Dendritic cell treated with granulocyte-macrophage colony-stimulating factor and Interleukin-4, amounts not matched to agents 40 ng/mL and 50 ng/mL, for 4 days (primary cell): ENCODE results near the gene MPV17L2.

Source experiments
- H3K27ac Mint-ChIP-seq: one replicate; pipeline ENCODE4 v1.8.0; 2022; ENCODE audit warnings: mild to moderate bottlenecking, mixed read lengths
- H3K27me3 Mint-ChIP-seq: one replicate; pipeline ENCODE4 v1.8.0; 2022; ENCODE audit warnings: mild to moderate bottlenecking, mixed read lengths
- H3K36me3 Mint-ChIP-seq: one replicate; pipeline ENCODE4 v1.8.0; 2022; ENCODE audit warnings: low read depth, mixed read lengths
- H3K4me1 Mint-ChIP-seq: one replicate; pipeline ENCODE4 v1.8.0; 2022; ENCODE audit warnings: low read depth, mixed read lengths
- H3K4me3 Mint-ChIP-seq: one replicate; pipeline ENCODE4 v1.8.0; 2022; ENCODE audit warnings: mild to moderate bottlenecking, moderate library complexity, mixed read lengths
- H3K9me3 Mint-ChIP-seq: one replicate; pipeline ENCODE4 v1.8.0; 2022; ENCODE audit warnings: mixed read lengths
- intact Hi-C: fragments of 100-400 bp; cut with micrococcal nuclease; formaldehyde crosslinking; loops from one replicate; pipeline ENCODE4 v1.15.0; 2022

The MPV17L2 gene

GRCh38 chr19:18192673-18193387, at the start of gene MPV17L2:
Gene MPV17L2 (plus strand): TSS chr19:18193218. CDS start chr19:18193282, 64 bp downstream.
- intact Hi-C loops, result loop anchor here (1.0 to 2.0 kb wide), 2 partner anchors 11 to 20 kb away; partner anchors contain the start of genes IFI30 and RAB3A
- H3K36me3 Mint-ChIP-seq, result peaks cover 41% of the 10 kb centered on the region
- H3K27me3 Mint-ChIP-seq, result no peaks in the 10 kb centered on the region
- H3K4me3 Mint-ChIP-seq, result peak within 1 kb of the TSS; percentile 86
- H3K9me3 Mint-ChIP-seq, result no peaks in the 10 kb centered on the region
- H3K4me1 Mint-ChIP-seq, result peaks cover 17% of the 10 kb centered on the region
- H3K27ac Mint-ChIP-seq, result peak within 1 kb of the TSS; percentile 92

GRCh38 chr19:18143902-18144301, 49.1 kb upstream of the MPV17L2 start:
- Mint-ChIP-seq H3K4me1 (peaks cover 7% of the 10 kb centered on the region), H3K36me3 (peaks cover 100% of the 10 kb centered on the region), H3K9me3 (no peaks in the 10 kb centered on the region), H3K27ac (no peak overlapping the region), H3K27me3 (no peaks in the 10 kb centered on the region), H3K4me3 (no peak overlapping the region)
- intact Hi-C loops, result no loop called here

- Mint-ChIP-seq H3K4me1 (peaks cover 7% of the 10 kb centered on the region), H3K27ac (no peak overlapping the region), H3K27me3 (no peaks in the 10 kb centered on the region), H3K9me3 (no peaks in the 10 kb centered on the region), H3K36me3 (peaks cover 100% of the 10 kb centered on the region), H3K4me3 (no peak overlapping the region)
- intact Hi-C loops, result no loop called here
Measured at GRCh38 chr19:18144361-18144760, 48.7 kb upstream of the MPV17L2 start.

DNA sequence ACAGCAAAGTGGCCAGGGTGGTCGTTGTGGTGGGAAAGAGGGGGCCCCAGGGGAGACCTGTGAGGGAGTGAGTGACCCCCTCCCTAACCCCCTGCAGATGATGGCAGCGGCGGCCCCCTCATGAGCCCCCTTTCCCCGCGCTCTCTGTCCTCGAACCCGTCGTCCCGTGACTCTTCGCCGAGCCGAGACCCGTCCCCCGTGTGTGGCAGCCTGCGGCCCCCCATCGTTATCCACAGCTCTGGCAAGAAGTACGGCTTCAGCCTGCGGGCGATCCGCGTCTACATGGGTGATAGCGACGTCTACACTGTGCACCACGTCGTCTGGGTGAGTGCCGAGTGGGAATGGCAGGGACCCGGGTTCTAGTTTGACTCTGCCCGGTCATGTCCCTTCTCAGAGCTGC, 48.1 kb upstream of the MPV17L2 start:
- Mint-ChIP-seq H3K27ac (no peak overlapping the region), H3K36me3 (peaks cover 100% of the 10 kb centered on the region), H3K27me3 (no peaks in the 10 kb centered on the region), H3K4me3 (no peak overlapping the region), H3K4me1 (peaks cover 7% of the 10 kb centered on the region), H3K9me3 (no peaks in the 10 kb centered on the region)
- intact Hi-C loops, result no loop called here

DNA sequence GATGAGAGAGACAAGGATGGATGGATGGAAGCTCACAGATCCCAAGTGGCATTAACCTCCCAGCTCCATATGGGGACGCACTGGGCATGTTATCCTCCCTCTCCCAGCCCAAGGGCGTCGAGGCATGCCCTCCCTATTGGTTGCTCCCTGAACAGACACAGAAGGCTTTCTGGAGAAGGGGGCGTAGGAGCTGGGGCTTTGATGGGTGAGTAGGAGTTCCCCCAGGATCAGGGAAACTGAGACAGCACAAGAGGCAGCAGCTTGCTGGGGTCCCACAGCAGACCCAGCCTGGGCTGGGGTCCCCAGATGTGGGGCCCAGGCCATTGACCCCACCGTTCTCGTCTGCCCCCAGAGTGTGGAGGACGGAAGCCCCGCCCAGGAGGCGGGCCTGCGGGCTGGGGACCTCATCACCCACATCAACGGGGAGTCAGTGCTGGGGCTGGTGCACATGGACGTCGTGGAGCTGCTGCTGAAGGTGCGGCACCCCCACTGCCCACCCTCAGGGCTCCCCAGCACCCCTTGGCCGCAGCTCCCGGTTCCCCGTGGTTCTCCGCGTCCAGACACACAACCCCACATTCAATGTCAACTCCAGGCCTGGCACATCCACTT, 47.5 kb upstream of the MPV17L2 start:
- intact Hi-C loops, result no loop called here
- no peaks in the 10 kb centered on the region for H3K27me3 Mint-ChIP-seq
- no peak overlapping the region for H3K4me3 Mint-ChIP-seq
- no peaks in the 10 kb centered on the region for H3K9me3 Mint-ChIP-seq
- no peak overlapping the region for H3K27ac Mint-ChIP-seq
- peaks cover 7% of the 10 kb centered on the region for H3K4me1 Mint-ChIP-seq
- peaks cover 100% of the 10 kb centered on the region for H3K36me3 Mint-ChIP-seq

GRCh38 chr19:18147396-18147795, 45.6 kb upstream of the MPV17L2 start:
- Mint-ChIP-seq H3K27me3 (no peaks in the 10 kb centered on the region), H3K4me3 (no peak overlapping the region), H3K9me3 (no peaks in the 10 kb centered on the region), H3K27ac (no peak overlapping the region), H3K36me3 (peaks cover 85% of the 10 kb centered on the region), H3K4me1 (peaks cover 21% of the 10 kb centered on the region)
- intact Hi-C loops, result no loop called here

DNA sequence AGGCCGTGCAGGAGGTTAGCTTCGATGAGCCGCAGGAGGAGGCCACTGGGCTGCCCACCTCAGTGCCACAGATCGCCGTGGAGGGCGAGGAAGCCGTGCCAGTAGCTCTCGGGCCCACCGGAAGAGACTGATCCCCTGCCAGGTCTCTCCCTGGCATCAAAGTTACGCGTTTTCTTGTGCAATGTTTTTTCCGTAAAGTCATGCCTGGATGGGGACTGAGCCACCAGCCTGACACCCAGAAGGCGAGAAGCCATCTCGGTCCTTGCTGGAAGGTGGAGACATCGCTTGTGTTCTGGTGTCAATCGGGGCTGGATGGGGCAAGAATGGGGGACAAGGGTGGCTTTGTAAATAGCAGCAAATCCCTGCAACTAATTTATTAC, 43.4 kb upstream of the MPV17L2 start:
- no peaks in the 10 kb centered on the region for H3K9me3 Mint-ChIP-seq
- peaks cover 31% of the 10 kb centered on the region for H3K4me1 Mint-ChIP-seq
- intact Hi-C loops, result no loop called here
- H3K27me3 Mint-ChIP-seq, result no peaks in the 10 kb centered on the region
- no peak overlapping the region for H3K4me3 Mint-ChIP-seq
- H3K27ac Mint-ChIP-seq, result no peak overlapping the region
- peaks cover 63% of the 10 kb centered on the region for H3K36me3 Mint-ChIP-seq

- peaks cover 38% of the 10 kb centered on the region for H3K4me1 Mint-ChIP-seq
- H3K27me3 Mint-ChIP-seq, result no peaks in the 10 kb centered on the region
- H3K36me3 Mint-ChIP-seq, result peaks cover 56% of the 10 kb centered on the region
- intact Hi-C loops, result loop anchor here (5.0 kb wide), 1 partner anchor 34 kb away; no protein-coding TSS in a partner anchor
- peak overlapping the region; percentile 90 for H3K27ac Mint-ChIP-seq
- H3K9me3 Mint-ChIP-seq, result no peaks in the 10 kb centered on the region
- H3K4me3 Mint-ChIP-seq, result peak overlapping the region; percentile 74
Measured at GRCh38 chr19:18150776-18151624, 42.0 kb upstream of the MPV17L2 start.

GRCh38 chr19:18152442-18152816, 40.6 kb upstream of the MPV17L2 start:
- Mint-ChIP-seq H3K27me3 (no peaks in the 10 kb centered on the region), H3K4me1 (peaks cover 53% of the 10 kb centered on the region), H3K27ac (peak overlapping the region; percentile 90), H3K36me3 (peaks cover 49% of the 10 kb centered on the region), H3K4me3 (peak overlapping the region; percentile 74), H3K9me3 (no peaks in the 10 kb centered on the region)
- intact Hi-C loops, result loop anchor here (5.0 kb wide), 1 partner anchor 35 kb away; no protein-coding TSS in a partner anchor

GRCh38 chr19:18152817-18153555, 40.0 kb upstream of the MPV17L2 start, which contains the start of gene PIK3R2:
Gene PIK3R2 (plus strand): TSS chr19:18153163. CDS start chr19:18155880, 2,717 bp downstream.
- intact Hi-C loops, result loop anchor here (5.0 kb wide), 1 partner anchor 36 kb away; no protein-coding TSS in a partner anchor
- Mint-ChIP-seq H3K4me3 (peak within 1 kb of the TSS; percentile 74), H3K36me3 (peaks cover 43% of the 10 kb centered on the region), H3K27ac (peak within 1 kb of the TSS; percentile 90), H3K27me3 (no peaks in the 10 kb centered on the region), H3K9me3 (no peaks in the 10 kb centered on the region), H3K4me1 (peaks cover 57% of the 10 kb centered on the region)

DNA sequence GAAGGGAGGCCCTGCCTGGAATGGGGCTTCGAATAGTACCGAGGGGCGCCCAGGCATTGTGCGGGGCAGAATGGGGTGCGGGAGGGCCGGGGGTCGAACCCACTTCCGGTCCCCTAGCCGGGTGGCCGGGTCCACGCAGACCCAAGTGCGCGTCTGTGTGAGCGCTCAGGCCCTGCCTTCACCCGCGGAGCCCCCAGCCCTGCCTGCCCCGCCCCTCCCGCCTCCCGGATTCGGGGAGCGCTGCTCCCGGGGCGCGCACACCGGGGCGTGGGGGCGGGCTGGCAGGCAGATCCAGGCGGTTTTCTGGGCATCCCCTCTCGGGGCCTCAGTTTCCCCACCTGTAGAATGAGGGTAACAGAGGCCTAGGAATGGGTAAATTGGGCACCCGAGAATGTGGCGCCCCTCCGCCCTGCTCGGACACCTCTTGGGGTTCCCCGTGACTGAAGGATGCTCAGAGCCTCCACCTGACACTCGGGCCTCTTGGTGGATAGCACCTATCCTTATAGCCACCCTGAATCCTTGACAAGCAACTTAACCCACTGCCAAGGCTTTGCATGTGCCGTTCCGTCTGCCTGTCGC, 39.4 kb upstream of the MPV17L2 start:
- Mint-ChIP-seq H3K9me3 (no peaks in the 10 kb centered on the region), H3K27me3 (no peaks in the 10 kb centered on the region), H3K4me1 (peaks cover 50% of the 10 kb centered on the region), H3K27ac (peak overlapping the region; percentile 90), H3K36me3 (peaks cover 36% of the 10 kb centered on the region), H3K4me3 (peak overlapping the region; percentile 74)
- intact Hi-C loops, result loop anchor here (5.0 kb wide), 1 partner anchor 36 kb away; no protein-coding TSS in a partner anchor

- intact Hi-C loops, result no loop called here
- no peak overlapping the region for H3K27ac Mint-ChIP-seq
- no peaks in the 10 kb centered on the region for H3K27me3 Mint-ChIP-seq
- no peak overlapping the region for H3K4me3 Mint-ChIP-seq
- H3K9me3 Mint-ChIP-seq, result no peaks in the 10 kb centered on the region
- H3K4me1 Mint-ChIP-seq, result peaks cover 54% of the 10 kb centered on the region
- peaks cover 23% of the 10 kb centered on the region for H3K36me3 Mint-ChIP-seq
Measured at GRCh38 chr19:18155095-18156087, 37.6 kb upstream of the MPV17L2 start.
